ENCODE data around the gene FBXW8.

Gene FBXW8

GRCh38 chr12:116955382-116956021 is 44.8 kb downstream of the FBXW8 start:
- DNase-seq (ENCODE audit: low read depth): no peak

GRCh38 chr12:116958402-116959197 is 47.9 kb downstream of the FBXW8 start:
- no peak for DNase-seq (ENCODE audit: low read depth)

GRCh38 chr12:116959198-116959460 is 48.4 kb downstream of the FBXW8 start:
- no peak for DNase-seq (ENCODE audit: low read depth)

GRCh38 chr12:116959845-116960514 is 49.2 kb downstream of the FBXW8 start:
- DNase-seq (ENCODE audit: low read depth): no peak

- no peak for DNase-seq (ENCODE audit: low read depth)
Observed at GRCh38 chr12:116962197-116962596, 51.4 kb downstream of the FBXW8 start.

- DNase-seq (ENCODE audit: low read depth): no peak
Observed at GRCh38 chr12:116962783-116963356, 52.1 kb downstream of the FBXW8 start.

- no peak for DNase-seq (ENCODE audit: low read depth)
Observed at GRCh38 chr12:116964054-116965050, 53.6 kb downstream of the FBXW8 start.

- no peak for DNase-seq (ENCODE audit: low read depth)
Observed at GRCh38 chr12:116968986-116969385, 58.2 kb downstream of the FBXW8 start.

GRCh38 chr12:116969615-116970585 is 59.1 kb downstream of the FBXW8 start:
- no peak for DNase-seq (ENCODE audit: low read depth)

GRCh38 chr12:116971222-116971621 is 60.5 kb downstream of the FBXW8 start:
- DNase-seq (ENCODE audit: low read depth): no peak

- DNase-seq (ENCODE audit: low read depth): no peak
Observed at GRCh38 chr12:116975779-116976393, 65.1 kb downstream of the FBXW8 start.

- DNase-seq (ENCODE audit: low read depth): no peak
Observed at GRCh38 chr12:116977465-116978380, 67.0 kb downstream of the FBXW8 start.

GRCh38 chr12:116978791-116979508 is 68.2 kb downstream of the FBXW8 start:
- no peak for DNase-seq (ENCODE audit: low read depth)

- no peak for DNase-seq (ENCODE audit: low read depth)
Observed at GRCh38 chr12:116980083-116980482, 69.3 kb downstream of the FBXW8 start.

GRCh38 chr12:116982791-116983411 is 72.2 kb downstream of the FBXW8 start:
- no peak for DNase-seq (ENCODE audit: low read depth)

- DNase-seq (ENCODE audit: low read depth): no peak
Observed at GRCh38 chr12:116984098-116984497, 73.3 kb downstream of the FBXW8 start.

GRCh38 chr12:116990329-116990728 is 79.6 kb downstream of the FBXW8 start:
- no peak for DNase-seq (ENCODE audit: low read depth)
